Measurements from ENCODE around the gene EFTUD2.
"Not testable (repeated sequence)": the region's sequence is repeated elsewhere in the genome, so short reads cannot be mapped to it uniquely, and the experiment has no call there.

The EFTUD2 gene

GRCh38 chr17:44899074-44899782 is at the start of gene EFTUD2:
Gene EFTUD2, minus strand, starts transcription at chr17:44899445. Its CDS starts 4,924 bp downstream, at chr17:44894521.
- Histone ChIP-seq H3K9me3 (ENCODE audit: control insufficient read depth, insufficient read depth, low read depth, low read length) (no peaks in the 10 kb centered on the region), H3K27ac (ENCODE audit: low read depth, low read length) (peak within 1 kb of the TSS; percentile 100), H3K36me3 (ENCODE audit: control insufficient read depth, insufficient read depth, low read length) (peaks cover 11% of the 10 kb centered on the region), H3K9ac (ENCODE audit: low read length) (peak within 1 kb of the TSS; percentile 99), H3K27me3 (ENCODE audit: control insufficient read depth, insufficient read depth, low read length) (no peaks in the 10 kb centered on the region), H3K4me1 (ENCODE audit: control insufficient read depth, insufficient read depth, low read length) (no peaks in the 10 kb centered on the region), H3K4me3 (ENCODE audit: low read depth, low read length) (peak within 1 kb of the TSS; percentile 91)

GRCh38 chr17:44948315-44948795 is 49.1 kb upstream of the EFTUD2 start:
- peak overlapping the region; percentile 92 for H3K4me3 ChIP-seq (ENCODE audit: low read depth, low read length)
- no peaks in the 10 kb centered on the region for H3K9me3 ChIP-seq (ENCODE audit: control insufficient read depth, insufficient read depth, low read depth, low read length)
- H3K27ac ChIP-seq (ENCODE audit: low read depth, low read length): no peak overlapping the region
- H3K9ac ChIP-seq (ENCODE audit: low read length): peak overlapping the region; percentile 83
- no peaks in the 10 kb centered on the region for H3K27me3 ChIP-seq (ENCODE audit: control insufficient read depth, insufficient read depth, low read length)
- H3K36me3 ChIP-seq (ENCODE audit: control insufficient read depth, insufficient read depth, low read length): peaks cover 9% of the 10 kb centered on the region; the same call in 1 of the 2 replicates
- peaks cover 5% of the 10 kb centered on the region for H3K4me1 ChIP-seq (ENCODE audit: control insufficient read depth, insufficient read depth, low read length)

GRCh38 chr17:44947461-44948314 is 48.4 kb upstream of the EFTUD2 start, which contains the start of gene KIF18B:
Gene KIF18B, minus strand, starts transcription at chr17:44947773. Its CDS starts 11,429 bp downstream, at chr17:44936344.
- Histone ChIP-seq H3K9me3 (ENCODE audit: control insufficient read depth, insufficient read depth, low read depth, low read length) (no peaks in the 10 kb centered on the region), H3K4me1 (ENCODE audit: control insufficient read depth, insufficient read depth, low read length) (peaks cover 5% of the 10 kb centered on the region), H3K36me3 (ENCODE audit: control insufficient read depth, insufficient read depth, low read length) (peaks cover 12% of the 10 kb centered on the region; the same call in 1 of the 2 replicates), H3K9ac (ENCODE audit: low read length) (peak within 1 kb of the TSS; percentile 83), H3K27ac (ENCODE audit: low read depth, low read length) (peak within 1 kb of the TSS; percentile 62), H3K27me3 (ENCODE audit: control insufficient read depth, insufficient read depth, low read length) (no peaks in the 10 kb centered on the region), H3K4me3 (ENCODE audit: low read depth, low read length) (peak within 1 kb of the TSS; percentile 92)

GRCh38 chr17:44945652-44946051 is 46.4 kb upstream of the EFTUD2 start:
- not testable (repeated sequence) for H3K9ac ChIP-seq (ENCODE audit: low read length); H3K4me1 ChIP-seq (ENCODE audit: control insufficient read depth, insufficient read depth, low read length); H3K27me3 ChIP-seq (ENCODE audit: control insufficient read depth, insufficient read depth, low read length); H3K9me3 ChIP-seq (ENCODE audit: control insufficient read depth, insufficient read depth, low read depth, low read length); H3K27ac ChIP-seq (ENCODE audit: low read depth, low read length)
- Histone ChIP-seq H3K4me3 (ENCODE audit: low read depth, low read length) (peak overlapping the region; percentile 92; the same call in 1 of the 2 replicates), H3K36me3 (ENCODE audit: control insufficient read depth, insufficient read depth, low read length) (peaks cover 24% of the 10 kb centered on the region)

GRCh38 chr17:44942456-44942855 is 43.2 kb upstream of the EFTUD2 start:
- Histone ChIP-seq H3K36me3 (ENCODE audit: control insufficient read depth, insufficient read depth, low read length) (peaks cover 33% of the 10 kb centered on the region), H3K27ac (ENCODE audit: low read depth, low read length) (no peak overlapping the region), H3K9me3 (ENCODE audit: control insufficient read depth, insufficient read depth, low read depth, low read length) (no peaks in the 10 kb centered on the region), H3K27me3 (ENCODE audit: control insufficient read depth, insufficient read depth, low read length) (no peaks in the 10 kb centered on the region), H3K4me3 (ENCODE audit: low read depth, low read length) (no peak overlapping the region), H3K4me1 (ENCODE audit: control insufficient read depth, insufficient read depth, low read length) (no peaks in the 10 kb centered on the region; the same call in 1 of the 2 replicates), H3K9ac (ENCODE audit: low read length) (no peak overlapping the region)

- Histone ChIP-seq H3K4me3 (ENCODE audit: low read depth, low read length) (no peak overlapping the region), H3K9ac (ENCODE audit: low read length) (no peak overlapping the region), H3K9me3 (ENCODE audit: control insufficient read depth, insufficient read depth, low read depth, low read length) (no peaks in the 10 kb centered on the region), H3K27ac (ENCODE audit: low read depth, low read length) (no peak overlapping the region), H3K36me3 (ENCODE audit: control insufficient read depth, insufficient read depth, low read length) (peaks cover 36% of the 10 kb centered on the region), H3K27me3 (ENCODE audit: control insufficient read depth, insufficient read depth, low read length) (no peaks in the 10 kb centered on the region), H3K4me1 (ENCODE audit: control insufficient read depth, insufficient read depth, low read length) (no peaks in the 10 kb centered on the region; the same call in 1 of the 2 replicates)
Observed at GRCh38 chr17:44941712-44942331, 42.6 kb upstream of the EFTUD2 start.

GRCh38 chr17:44940768-44941167 is 41.5 kb upstream of the EFTUD2 start:
- no peaks in the 10 kb centered on the region for H3K27me3 ChIP-seq (ENCODE audit: control insufficient read depth, insufficient read depth, low read length)
- H3K9ac ChIP-seq (ENCODE audit: low read length): no peak overlapping the region
- no peaks in the 10 kb centered on the region for H3K9me3 ChIP-seq (ENCODE audit: control insufficient read depth, insufficient read depth, low read depth, low read length)
- peaks cover 41% of the 10 kb centered on the region for H3K36me3 ChIP-seq (ENCODE audit: control insufficient read depth, insufficient read depth, low read length)
- no peaks in the 10 kb centered on the region for H3K4me1 ChIP-seq (ENCODE audit: control insufficient read depth, insufficient read depth, low read length)
- no peak overlapping the region for H3K27ac ChIP-seq (ENCODE audit: low read depth, low read length)
- H3K4me3 ChIP-seq (ENCODE audit: low read depth, low read length): no peak overlapping the region

- H3K9ac ChIP-seq (ENCODE audit: low read length): no peak overlapping the region
- H3K9me3 ChIP-seq (ENCODE audit: control insufficient read depth, insufficient read depth, low read depth, low read length): no peaks in the 10 kb centered on the region
- H3K27me3 ChIP-seq (ENCODE audit: control insufficient read depth, insufficient read depth, low read length): no peaks in the 10 kb centered on the region
- no peaks in the 10 kb centered on the region for H3K4me1 ChIP-seq (ENCODE audit: control insufficient read depth, insufficient read depth, low read length)
- no peak overlapping the region for H3K4me3 ChIP-seq (ENCODE audit: low read depth, low read length)
- H3K27ac ChIP-seq (ENCODE audit: low read depth, low read length): no peak overlapping the region
- H3K36me3 ChIP-seq (ENCODE audit: control insufficient read depth, insufficient read depth, low read length): peaks cover 45% of the 10 kb centered on the region
Observed at GRCh38 chr17:44940317-44940716, 41.1 kb upstream of the EFTUD2 start.

GRCh38 chr17:44935116-44935515 is 35.9 kb upstream of the EFTUD2 start:
- no peaks in the 10 kb centered on the region for H3K4me1 ChIP-seq (ENCODE audit: control insufficient read depth, insufficient read depth, low read length)
- H3K27me3 ChIP-seq (ENCODE audit: control insufficient read depth, insufficient read depth, low read length): no peaks in the 10 kb centered on the region
- H3K4me3 ChIP-seq (ENCODE audit: low read depth, low read length): no peak overlapping the region
- no peak overlapping the region for H3K27ac ChIP-seq (ENCODE audit: low read depth, low read length)
- H3K36me3 ChIP-seq (ENCODE audit: control insufficient read depth, insufficient read depth, low read length): peaks cover 73% of the 10 kb centered on the region
- no peaks in the 10 kb centered on the region for H3K9me3 ChIP-seq (ENCODE audit: control insufficient read depth, insufficient read depth, low read depth, low read length)
- H3K9ac ChIP-seq (ENCODE audit: low read length): no peak overlapping the region

- Histone ChIP-seq H3K4me3 (ENCODE audit: low read depth, low read length) (no peak overlapping the region), H3K27me3 (ENCODE audit: control insufficient read depth, insufficient read depth, low read length) (no peaks in the 10 kb centered on the region), H3K9ac (ENCODE audit: low read length) (no peak overlapping the region), H3K9me3 (ENCODE audit: control insufficient read depth, insufficient read depth, low read depth, low read length) (no peaks in the 10 kb centered on the region), H3K27ac (ENCODE audit: low read depth, low read length) (no peak overlapping the region), H3K4me1 (ENCODE audit: control insufficient read depth, insufficient read depth, low read length) (no peaks in the 10 kb centered on the region), H3K36me3 (ENCODE audit: control insufficient read depth, insufficient read depth, low read length) (peaks cover 77% of the 10 kb centered on the region)
Observed at GRCh38 chr17:44934745-44935105, 35.5 kb upstream of the EFTUD2 start.

All from HUES6 (cell line).